ENCODE measurements around the gene FLNB. TPM values are rescaled to one million over a fixed set of nuclear protein-coding genes. Genes with fewer than 3 reads are reported as not detected.

The FLNB gene
- total RNA-seq, 2 donors from 2014 or later = 331 to 408 TPM

- 88% methylated on average over 6 of the region's 6 CpGs for WGBS
- TF ChIP-seq POLR2A (IDR thresholded peaks at IDR 0.05) (no peak), CTCF (IDR thresholded peaks at IDR 0.05) (no peak), POLR2AphosphoS5 (IDR thresholded peaks at IDR 0.05) (no peak)
Observed at GRCh38 chr3:58131101-58131825, 123.0 kb downstream of the FLNB start.

DNA sequence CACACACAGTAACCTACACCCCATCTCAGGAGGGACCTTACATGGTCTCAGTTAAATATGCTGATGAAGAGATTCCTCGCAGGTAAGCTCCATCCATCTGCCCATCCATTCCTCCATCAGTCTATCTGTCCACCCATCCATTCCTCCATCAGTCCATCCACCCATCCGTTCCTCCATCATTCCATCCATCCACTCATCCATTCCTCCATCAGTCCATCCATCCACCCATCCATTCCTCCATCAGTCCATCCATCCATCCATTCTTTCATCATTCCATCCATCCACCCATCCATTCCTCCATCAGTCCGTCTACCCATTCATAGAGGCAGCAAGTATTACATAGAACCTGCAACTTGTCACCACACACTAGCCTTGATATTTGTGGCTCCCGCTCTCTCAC is 124.6 kb downstream of the FLNB start:
- WGBS = 96% methylated on average over 4 of the region's 4 CpGs
- no peak for DNase-seq (ENCODE audit: low spot score)
- no peaks in the 10 kb centered on the region for H3K27me3 ChIP-seq (replicated peaks; ENCODE audit: insufficient read depth)
- no peak overlapping the region for H3K27ac ChIP-seq
- no peak overlapping the region for H3K4me3 ChIP-seq
- peaks cover 14 to 15% of the 10 kb centered on the region in 2 donors for H3K36me3 ChIP-seq
- no peaks in the 10 kb centered on the region for H3K9me3 ChIP-seq
- peaks cover 10% of the 10 kb centered on the region for H3K4me1 ChIP-seq (replicated peaks)
- TF ChIP-seq POLR2A (IDR thresholded peaks at IDR 0.05) = no peak
- no peak for TF ChIP-seq CTCF (IDR thresholded peaks at IDR 0.05)
- no peak for TF ChIP-seq POLR2AphosphoS5 (IDR thresholded peaks at IDR 0.05)
- intact Hi-C loops (cut with DNase I) = no loop called here

More at GRCh38 chr3:58131101-58131825, 123.0 kb downstream of the FLNB start:
- Histone ChIP-seq H3K4me1 (replicated peaks) (peaks cover 9% of the 10 kb centered on the region), H3K27ac (peak overlapping the region in 1 of 2 donors; percentile 51), H3K27me3 (replicated peaks; ENCODE audit: insufficient read depth) (no peaks in the 10 kb centered on the region), H3K36me3 (peaks cover 7 to 13% of the 10 kb centered on the region in 2 donors), H3K9me3 (no peaks in the 10 kb centered on the region), H3K4me3 (no peak overlapping the region)
- intact Hi-C loops (cut with DNase I) = no loop called here
- no peak for DNase-seq (ENCODE audit: low spot score)

DNA sequence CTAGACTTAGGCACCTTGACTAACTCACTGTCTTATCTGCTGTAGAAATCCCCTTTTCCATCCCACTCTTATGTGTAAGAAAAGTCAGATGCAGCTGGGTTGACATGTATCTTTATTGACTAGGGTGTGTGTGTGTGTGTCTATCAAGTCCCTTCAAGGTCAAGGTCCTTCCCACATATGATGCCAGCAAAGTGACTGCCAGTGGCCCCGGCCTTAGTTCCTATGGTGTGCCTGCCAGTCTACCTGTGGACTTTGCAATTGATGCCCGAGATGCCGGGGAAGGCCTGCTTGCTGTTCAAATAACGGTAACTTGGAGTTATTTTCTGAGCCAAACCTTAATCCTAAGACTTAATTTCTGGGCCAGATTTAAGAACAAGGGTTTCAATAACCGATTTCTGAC is 126.2 kb downstream of the FLNB start:
- TF ChIP-seq POLR2AphosphoS5 (IDR thresholded peaks at IDR 0.05) (no peak), CTCF (IDR thresholded peaks at IDR 0.05) (no peak), POLR2A (IDR thresholded peaks at IDR 0.05) (no peak)
- Histone ChIP-seq H3K36me3 (peaks cover 16 to 24% of the 10 kb centered on the region in 2 donors), H3K9me3 (no peaks in the 10 kb centered on the region), H3K27me3 (replicated peaks; ENCODE audit: insufficient read depth) (no peaks in the 10 kb centered on the region), H3K4me3 (no peak overlapping the region), H3K4me1 (replicated peaks) (peaks cover 10% of the 10 kb centered on the region), H3K27ac (peak overlapping the region in 1 of 2 donors; percentile 73)
- intact Hi-C loops (cut with DNase I) = no loop called here
- DNase-seq (ENCODE audit: low spot score) = no peak
- WGBS = 92% methylated on average over 5 of the region's 5 CpGs

GRCh38 chr3:58135712-58136543 is 127.7 kb downstream of the FLNB start:
- TF ChIP-seq POLR2AphosphoS5 (IDR thresholded peaks at IDR 0.05) = peak; percentile 55
- TF ChIP-seq CTCF (IDR thresholded peaks at IDR 0.05) = peak in 2 of 4 experiments; percentile 23 to 25
- TF ChIP-seq POLR2A (IDR thresholded peaks at IDR 0.05) = no peak
- H3K9me3 ChIP-seq = no peaks in the 10 kb centered on the region

More at GRCh38 chr3:58135712-58136543, 127.7 kb downstream of the FLNB start:
- 77% methylated on average over 14 of the region's 14 CpGs for WGBS
- Histone ChIP-seq H3K36me3 (peaks cover 16 to 24% of the 10 kb centered on the region in 2 donors), H3K4me3 (no peak overlapping the region), H3K27me3 (replicated peaks; ENCODE audit: insufficient read depth) (no peaks in the 10 kb centered on the region), H3K27ac (peak overlapping the region; percentile 1 to 73), H3K4me1 (replicated peaks) (peaks cover 10% of the 10 kb centered on the region)
- intact Hi-C loops (cut with DNase I) = no loop called here
- DNase-seq (ENCODE audit: low spot score) = no peak

Data from prostate gland (tissue), 2 donors.